T-helper 17 cell (primary cell): Measurements from ENCODE around the gene DOCK9. TPM values are rescaled to one million over a fixed set of nuclear protein-coding genes. Genes with fewer than 3 reads are reported as not detected.

Experiments used
- ATAC-seq: fragments of 150-1000 bp; cut with Tn5 transposase; 2 replicates; pipeline ENCODE4 v1.10.0; 2021; ENCODE audit warnings: mild to moderate bottlenecking, moderate library complexity
- DNase-seq, 3 donors: peaks; one replicate each; pipeline versions ENCODE4 v3.0.0 to v3.0.0-alpha.2; 2020 to 2021
- H3K9me3 ChIP-seq: one replicate; pipeline ENCODE4 v1.7.0; 2013; ENCODE audit warnings: low read length, mild to moderate bottlenecking; ENCODE audit not compliant: control insufficient read depth, poor library complexity, severe bottlenecking
- H3K27ac Mint-ChIP-seq: one replicate; pipeline ENCODE4 v1.8.0; 2022; ENCODE audit warnings: mild to moderate bottlenecking, moderate library complexity, mixed read lengths
- H3K27me3 Mint-ChIP-seq: one replicate; pipeline ENCODE4 v1.8.0; 2022; ENCODE audit warnings: mixed read lengths
- H3K36me3 Mint-ChIP-seq: one replicate; pipeline ENCODE4 v1.8.0; 2022; ENCODE audit warnings: low read depth, mixed read lengths
- H3K4me1 Mint-ChIP-seq: one replicate; pipeline ENCODE4 v1.8.0; 2022; ENCODE audit warnings: mild to moderate bottlenecking, mixed read lengths
- H3K4me3 Mint-ChIP-seq: one replicate; pipeline ENCODE4 v1.8.0; 2022; ENCODE audit warnings: mild to moderate bottlenecking, moderate library complexity, mixed read lengths
- total RNA-seq, 4 donors: library from RNA in 2 of 4; stranded (reverse) in 2 of 4; gene quantifications; one replicate each; pipeline ENCODE4 v1.2.3 and lab custom pipeline; 2022 to 2026

Gene DOCK9
- total RNA-seq, 2 donors from 2014 or later, result 95.2 to 119 TPM

- no peak for DNase-seq
- peaks cover 29% of the 10 kb centered on the region for H3K4me1 Mint-ChIP-seq
- H3K27me3 Mint-ChIP-seq, result no peaks in the 10 kb centered on the region
- no peaks in the 10 kb centered on the region for H3K9me3 ChIP-seq
- peaks cover 14% of the 10 kb centered on the region for H3K36me3 Mint-ChIP-seq
- H3K27ac Mint-ChIP-seq, result peak overlapping the region; percentile 49
- ATAC-seq, result no peak
- H3K4me3 Mint-ChIP-seq, result no peak overlapping the region
Observed at GRCh38 chr13:98922306-98922705, 55.6 kb downstream of the DOCK9 start.

- ATAC-seq, result no peak
- no peak for DNase-seq
- no peaks in the 10 kb centered on the region for H3K9me3 ChIP-seq
- peak overlapping the region; percentile 49 for H3K27ac Mint-ChIP-seq
- no peaks in the 10 kb centered on the region for H3K27me3 Mint-ChIP-seq
- H3K36me3 Mint-ChIP-seq, result peaks cover 12% of the 10 kb centered on the region
- peaks cover 29% of the 10 kb centered on the region for H3K4me1 Mint-ChIP-seq
- no peak overlapping the region for H3K4me3 Mint-ChIP-seq
Observed at GRCh38 chr13:98921786-98922185, 56.1 kb downstream of the DOCK9 start.

GRCh38 chr13:98921015-98921580 is 56.8 kb downstream of the DOCK9 start:
- no peak overlapping the region for H3K4me3 Mint-ChIP-seq
- peaks cover 27% of the 10 kb centered on the region for H3K4me1 Mint-ChIP-seq
- H3K36me3 Mint-ChIP-seq, result peaks cover 11% of the 10 kb centered on the region
- no peaks in the 10 kb centered on the region for H3K9me3 ChIP-seq
- DNase-seq, result no peak
- H3K27me3 Mint-ChIP-seq, result no peaks in the 10 kb centered on the region
- no peak overlapping the region for H3K27ac Mint-ChIP-seq
- ATAC-seq, result no peak

GRCh38 chr13:98919566-98919965 is 58.3 kb downstream of the DOCK9 start:
- no peak for DNase-seq
- peaks cover 29% of the 10 kb centered on the region for H3K4me1 Mint-ChIP-seq
- no peak for ATAC-seq
- H3K4me3 Mint-ChIP-seq, result no peak overlapping the region
- peaks cover 13% of the 10 kb centered on the region for H3K36me3 Mint-ChIP-seq
- H3K9me3 ChIP-seq, result no peaks in the 10 kb centered on the region
- peak overlapping the region; percentile 14 for H3K27ac Mint-ChIP-seq
- H3K27me3 Mint-ChIP-seq, result no peaks in the 10 kb centered on the region

GRCh38 chr13:98918771-98919170 is 59.1 kb downstream of the DOCK9 start:
- peak overlapping the region; percentile 68 for H3K4me3 Mint-ChIP-seq
- ATAC-seq (peak; percentile 40), DNase-seq (no peak)
- H3K9me3 ChIP-seq, result no peaks in the 10 kb centered on the region
- H3K4me1 Mint-ChIP-seq, result peaks cover 29% of the 10 kb centered on the region
- H3K36me3 Mint-ChIP-seq, result peaks cover 11% of the 10 kb centered on the region
- H3K27ac Mint-ChIP-seq, result no peak overlapping the region
- H3K27me3 Mint-ChIP-seq, result no peaks in the 10 kb centered on the region

- Mint-ChIP-seq H3K4me1 (peaks cover 37% of the 10 kb centered on the region), H3K4me3 (no peak overlapping the region), H3K36me3 (peaks cover 11% of the 10 kb centered on the region), H3K27me3 (no peaks in the 10 kb centered on the region), H3K27ac (no peak overlapping the region)
- no peaks in the 10 kb centered on the region for H3K9me3 ChIP-seq
- DNase-seq (no peak), ATAC-seq (no peak)
Observed at GRCh38 chr13:98917116-98917515, 60.7 kb downstream of the DOCK9 start.

- DNase-seq (no peak), ATAC-seq (no peak)
- H3K9me3 ChIP-seq, result no peaks in the 10 kb centered on the region
- Mint-ChIP-seq H3K36me3 (peaks cover 8% of the 10 kb centered on the region), H3K4me3 (no peak overlapping the region), H3K4me1 (peaks cover 35% of the 10 kb centered on the region), H3K27me3 (no peaks in the 10 kb centered on the region), H3K27ac (no peak overlapping the region)
Observed at GRCh38 chr13:98916403-98916802, 61.5 kb downstream of the DOCK9 start.

- no peaks in the 10 kb centered on the region for H3K9me3 ChIP-seq
- DNase-seq, result no peak
- peaks cover 36% of the 10 kb centered on the region for H3K4me1 Mint-ChIP-seq
- H3K27me3 Mint-ChIP-seq, result no peaks in the 10 kb centered on the region
- H3K36me3 Mint-ChIP-seq, result peaks cover 6% of the 10 kb centered on the region
- no peak for ATAC-seq
- no peak overlapping the region for H3K27ac Mint-ChIP-seq
- no peak overlapping the region for H3K4me3 Mint-ChIP-seq
Observed at GRCh38 chr13:98915981-98916380, 61.9 kb downstream of the DOCK9 start.

- Mint-ChIP-seq H3K27me3 (no peaks in the 10 kb centered on the region), H3K4me1 (peaks cover 38% of the 10 kb centered on the region)
Observed at GRCh38 chr13:98915563-98915962, 62.3 kb downstream of the DOCK9 start.

GRCh38 chr13:98913741-98914140 is 64.1 kb downstream of the DOCK9 start:
- H3K36me3 Mint-ChIP-seq, result peaks cover 6% of the 10 kb centered on the region

More at GRCh38 chr13:98915563-98915962, 62.3 kb downstream of the DOCK9 start:
- H3K27ac Mint-ChIP-seq, result no peak overlapping the region
- no peaks in the 10 kb centered on the region for H3K9me3 ChIP-seq
- DNase-seq (no peak), ATAC-seq (no peak)
- no peak overlapping the region for H3K4me3 Mint-ChIP-seq
- H3K36me3 Mint-ChIP-seq, result peaks cover 6% of the 10 kb centered on the region

GRCh38 chr13:98912846-98913245 is 65.0 kb downstream of the DOCK9 start:
- no peak overlapping the region for H3K4me3 Mint-ChIP-seq
- no peak for DNase-seq
- no peaks in the 10 kb centered on the region for H3K27me3 Mint-ChIP-seq
- no peaks in the 10 kb centered on the region for H3K9me3 ChIP-seq
- peak overlapping the region; percentile 32 for H3K27ac Mint-ChIP-seq
- H3K4me1 Mint-ChIP-seq, result peaks cover 25% of the 10 kb centered on the region
- peaks cover 3% of the 10 kb centered on the region for H3K36me3 Mint-ChIP-seq
- ATAC-seq, result no peak

More at GRCh38 chr13:98913741-98914140, 64.1 kb downstream of the DOCK9 start:
- DNase-seq (no peak), ATAC-seq (no peak)
- Mint-ChIP-seq H3K27ac (no peak overlapping the region), H3K4me1 (peaks cover 31% of the 10 kb centered on the region), H3K4me3 (no peak overlapping the region), H3K27me3 (no peaks in the 10 kb centered on the region)
- H3K9me3 ChIP-seq, result no peaks in the 10 kb centered on the region

GRCh38 chr13:98910501-98910951 is 67.3 kb downstream of the DOCK9 start:
- Mint-ChIP-seq H3K4me1 (peaks cover 23% of the 10 kb centered on the region), H3K36me3 (peaks cover 5% of the 10 kb centered on the region), H3K27ac (peak overlapping the region; percentile 97), H3K27me3 (no peaks in the 10 kb centered on the region), H3K4me3 (peak overlapping the region; percentile 74)
- ATAC-seq, result peak; percentile 66
- DNase-seq, result no peak
- H3K9me3 ChIP-seq, result no peaks in the 10 kb centered on the region

- no peak for ATAC-seq
- DNase-seq, result no peak
- no peak overlapping the region for H3K4me3 Mint-ChIP-seq
Observed at GRCh38 chr13:98909016-98909415, 68.8 kb downstream of the DOCK9 start.

More at GRCh38 chr13:98909016-98909415, 68.8 kb downstream of the DOCK9 start:
- no peaks in the 10 kb centered on the region for H3K9me3 ChIP-seq
- Mint-ChIP-seq H3K27me3 (no peaks in the 10 kb centered on the region), H3K36me3 (peaks cover 12% of the 10 kb centered on the region), H3K27ac (no peak overlapping the region), H3K4me1 (peaks cover 22% of the 10 kb centered on the region)
